Endothelial cell of umbilical vein (primary cell): Measurements from ENCODE around the gene VKORC1.

Experiments used
- CTCF ChIP-seq, 2 donors: IDR thresholded peaks; 1 replicate in 1 of 2; 2 replicates in 1 of 2; pipeline ENCODE4 v1.5.1; 2011; ENCODE audit warnings: low read length in 2 of 2, mild to moderate bottlenecking in 2 of 2, moderate library complexity in 2 of 2, control low read depth in 1 of 2, inconsistent platforms in 1 of 2, low read depth in 1 of 2; ENCODE audit not compliant: insufficient read depth in 1 of 2; ENCODE audit errors: extremely low read depth in 1 of 2
- EZH2 ChIP-seq: IDR thresholded peaks from 2 replicates; pipeline ENCODE4 v1.6.1; 2012; ENCODE audit warnings: borderline replicate concordance, low read depth, mild to moderate bottlenecking, moderate library complexity, low read length, inconsistent platforms; ENCODE audit not compliant: severe bottlenecking
- POLR2A ChIP-seq: IDR thresholded peaks from 2 replicates; pipeline ENCODE4 v1.6.1; 2012; ENCODE audit warnings: low read depth, mild to moderate bottlenecking, control low read depth, low read length

- TF ChIP-seq POLR2A (no peak), CTCF (IDR thresholded peaks at IDR 0.05; ENCODE audit: extremely low read depth in 1 of 2, insufficient read depth in 1 of 2, low read depth in 1 of 2, low read length in 2 of 2) (no peak), EZH2 (no peak)
These were observed 18.3 kb downstream of the VKORC1 start for GRCh38 chr16:31076319-31076718.
